NOMO-1 treated with DMSO at 0.1 percent for 48 hours (cell line): Measurements from ENCODE around the gene RTKN.
"Not testable (repeated sequence)": the region's sequence is repeated elsewhere in the genome, so short reads cannot be mapped to it uniquely, and the experiment has no call there.

Experiments
- DNase-seq: peaks from one replicate; lab custom pipeline; 2025; ENCODE audit not compliant: unreplicated experiment; lab: John Stamatoyannopoulos, UW

The RTKN gene, protein sequence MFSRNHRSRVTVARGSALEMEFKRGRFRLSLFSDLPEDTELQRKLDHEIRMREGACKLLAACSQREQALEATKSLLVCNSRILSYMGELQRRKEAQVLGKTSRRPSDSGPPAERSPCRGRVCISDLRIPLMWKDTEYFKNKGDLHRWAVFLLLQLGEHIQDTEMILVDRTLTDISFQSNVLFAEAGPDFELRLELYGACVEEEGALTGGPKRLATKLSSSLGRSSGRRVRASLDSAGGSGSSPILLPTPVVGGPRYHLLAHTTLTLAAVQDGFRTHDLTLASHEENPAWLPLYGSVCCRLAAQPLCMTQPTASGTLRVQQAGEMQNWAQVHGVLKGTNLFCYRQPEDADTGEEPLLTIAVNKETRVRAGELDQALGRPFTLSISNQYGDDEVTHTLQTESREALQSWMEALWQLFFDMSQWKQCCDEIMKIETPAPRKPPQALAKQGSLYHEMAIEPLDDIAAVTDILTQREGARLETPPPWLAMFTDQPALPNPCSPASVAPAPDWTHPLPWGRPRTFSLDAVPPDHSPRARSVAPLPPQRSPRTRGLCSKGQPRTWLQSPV

DNA sequence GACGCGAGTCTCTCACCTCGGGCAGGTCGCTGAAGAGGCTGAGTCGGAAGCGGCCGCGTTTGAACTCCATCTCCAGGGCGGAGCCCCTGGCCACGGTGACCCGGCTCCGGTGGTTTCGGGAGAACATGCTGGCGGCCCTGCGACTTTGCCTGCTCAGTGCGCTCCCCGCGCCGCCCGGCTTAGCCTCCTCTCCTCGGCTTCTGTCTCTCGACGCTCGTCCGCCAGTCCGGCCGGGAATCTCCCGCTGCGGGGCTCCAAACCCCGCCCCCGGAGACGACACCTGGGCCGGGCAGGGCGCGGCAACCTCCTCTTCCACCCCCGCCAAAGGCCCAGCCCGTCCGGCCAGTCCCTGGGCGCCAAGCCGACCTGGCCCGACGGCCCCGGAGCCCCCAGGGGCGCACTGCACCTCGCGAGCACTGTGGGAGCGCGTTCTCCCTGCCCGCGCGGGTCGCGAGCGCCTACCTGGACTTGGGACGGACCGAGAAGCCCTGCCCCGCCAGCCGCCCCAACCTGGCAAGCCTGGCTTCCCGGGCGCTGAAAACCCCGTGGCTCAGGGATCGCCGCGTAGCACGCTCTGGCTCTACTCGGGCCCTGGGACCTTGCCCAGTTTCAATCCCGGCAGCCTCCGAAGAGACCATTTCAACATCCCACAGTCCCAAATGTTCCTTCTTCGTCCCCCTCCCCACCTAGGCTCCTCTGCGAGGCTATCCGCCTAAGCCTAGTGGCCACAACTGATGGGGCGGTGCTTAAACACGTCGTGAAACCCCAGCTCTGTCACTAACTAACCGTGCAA, at the start of gene RTKN:
Gene RTKN (minus strand): TSS at position 248 of the 793 bp plus-strand sequence. CDS start 121 bp downstream, at position 127.
- DNase-seq, result no peak

DNA sequence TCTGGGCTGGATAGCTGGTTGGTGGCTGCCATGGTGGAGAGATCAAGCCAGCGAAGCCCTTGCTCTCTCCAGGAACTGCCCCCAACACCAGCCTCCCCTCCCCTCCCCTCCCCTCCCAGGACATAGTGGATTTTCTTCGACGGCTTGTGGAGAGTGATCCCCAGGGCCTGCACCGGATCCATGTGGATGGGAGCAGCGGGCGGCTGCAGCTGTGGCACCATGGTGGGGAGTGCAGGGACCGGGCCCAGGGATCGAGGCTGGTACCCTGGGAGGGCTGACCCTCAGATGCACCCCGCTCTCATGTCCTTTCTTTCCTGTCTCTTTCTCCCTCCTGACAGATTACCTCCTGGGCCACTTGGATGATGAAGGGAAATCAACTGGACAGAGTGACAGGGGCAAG, 48.2 kb upstream of the RTKN start:
- no peak for DNase-seq

DNA sequence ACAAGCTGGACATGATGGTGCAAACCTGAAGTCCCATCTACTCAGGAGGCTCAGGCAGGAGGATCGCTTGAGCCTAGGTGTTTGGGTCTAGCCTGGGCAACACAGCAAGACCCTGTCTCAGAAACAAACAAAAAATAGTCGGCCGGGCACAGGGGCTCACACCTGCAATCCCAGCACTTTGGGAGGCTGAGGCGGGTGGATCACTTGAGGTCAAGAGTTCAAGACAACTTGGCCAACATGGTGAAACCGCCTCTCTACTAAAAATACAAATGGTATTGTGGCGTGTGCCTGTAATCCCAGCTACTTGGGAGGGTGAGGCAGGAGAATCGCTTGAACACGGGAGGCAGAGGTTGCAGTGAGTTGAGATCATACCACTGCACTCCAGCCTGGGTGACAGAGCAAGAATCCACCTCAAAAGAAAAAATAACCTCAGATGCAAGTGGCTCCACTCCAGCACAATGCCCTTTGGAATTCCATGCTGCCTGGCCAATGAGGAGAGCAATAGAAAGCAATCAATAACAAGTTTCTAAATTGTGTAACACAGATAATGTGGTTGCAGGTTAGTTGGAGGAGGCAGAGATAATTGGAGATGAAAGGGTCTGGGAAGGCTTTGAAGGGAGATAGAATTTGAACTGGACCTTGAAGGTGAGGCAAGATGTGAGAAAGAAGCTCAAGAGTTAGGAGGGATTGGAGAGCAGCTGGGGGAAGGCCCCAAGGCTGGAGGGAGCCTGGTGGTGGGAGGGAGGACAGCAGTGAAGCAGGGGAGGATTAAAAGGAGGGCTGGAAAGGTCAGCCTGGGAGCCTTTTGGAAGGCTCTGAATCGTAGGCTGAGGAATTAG, 47.1 kb upstream of the RTKN start:
- DNase-seq, result no peak

DNA sequence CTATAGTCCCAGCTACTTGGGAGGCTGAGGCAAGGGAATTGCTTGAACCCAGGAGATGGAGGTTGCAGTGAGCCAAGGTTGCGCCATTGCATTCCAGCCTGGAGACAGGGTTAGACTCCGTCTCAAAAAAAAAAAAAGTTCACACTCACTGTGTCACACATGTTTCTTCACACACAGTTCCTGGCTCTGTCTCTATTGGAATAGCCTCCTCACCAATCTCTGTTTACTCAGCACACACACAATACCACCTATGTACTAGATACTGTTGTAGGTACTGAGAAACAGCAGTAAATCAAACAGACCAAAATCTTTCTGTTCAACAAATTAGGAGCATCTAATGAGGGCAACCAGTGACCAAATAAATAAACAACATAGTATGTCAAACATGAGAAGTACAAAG, 44.4 kb upstream of the RTKN start:
- no peak for DNase-seq

DNA sequence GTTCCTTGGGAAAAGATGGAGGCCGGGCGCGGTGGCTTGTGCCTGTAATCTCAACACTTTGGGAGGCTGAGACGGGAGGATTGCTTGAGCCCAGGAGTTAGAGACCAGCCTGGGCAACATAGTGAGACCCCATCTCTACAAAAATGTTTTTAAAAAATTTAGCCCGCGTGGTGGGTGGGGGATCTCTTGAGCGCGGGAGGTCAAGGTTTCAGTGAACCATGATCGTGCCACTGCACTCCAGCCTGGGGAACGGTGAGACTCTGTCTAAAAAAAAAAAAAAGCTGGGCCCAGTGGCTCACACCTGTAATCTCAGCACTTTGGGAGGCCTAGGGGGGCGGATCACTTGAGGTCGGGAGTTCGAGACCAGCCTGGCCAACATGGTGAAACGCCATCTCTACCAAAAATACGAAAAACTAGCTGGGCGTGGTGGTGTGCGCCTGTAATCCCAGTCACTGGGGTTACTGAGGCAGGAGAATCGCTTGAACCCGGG, 42.0 kb upstream of the RTKN start:
- not testable (repeated sequence) for DNase-seq

DNA sequence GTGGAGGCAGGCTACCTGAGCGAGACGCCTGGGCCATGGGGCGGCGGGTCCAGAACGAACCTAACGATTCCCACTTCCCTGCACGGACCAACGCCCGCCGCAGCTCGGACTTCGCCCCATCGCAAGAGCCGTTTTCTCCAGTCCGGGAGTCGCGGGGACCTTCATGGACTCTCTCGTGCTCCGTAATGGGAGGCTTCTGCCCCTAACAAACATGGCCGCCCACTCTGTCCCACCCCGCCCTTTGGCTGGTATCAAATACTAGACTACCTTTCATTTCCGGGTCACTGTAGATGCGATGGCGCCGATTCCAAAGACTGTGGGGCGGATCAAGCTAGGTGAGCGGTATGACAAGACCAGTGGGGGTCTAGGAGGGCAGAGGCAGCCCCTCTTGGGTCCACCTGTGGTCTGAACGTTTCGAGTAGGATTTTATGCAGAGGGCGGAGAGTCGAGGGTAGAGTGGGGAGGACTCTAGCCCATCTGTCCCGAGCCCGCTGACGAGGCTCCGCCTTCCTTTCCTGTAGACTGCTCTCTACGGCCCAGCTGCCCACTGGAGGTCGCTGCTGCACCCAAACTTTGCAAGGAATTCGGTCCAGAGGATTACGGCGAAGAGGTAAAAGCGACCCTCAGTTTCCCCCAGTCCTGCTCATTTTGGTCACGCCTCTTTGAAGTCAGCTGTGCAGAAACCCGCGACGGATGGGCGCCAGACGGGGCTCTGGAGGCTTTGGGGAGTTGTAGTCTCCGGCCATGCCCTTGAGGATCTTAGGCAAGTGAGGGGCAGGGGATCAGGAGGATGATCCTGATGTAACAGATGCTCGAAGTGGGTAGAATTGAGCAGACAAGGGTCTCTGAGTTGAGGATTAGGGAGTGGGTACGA, 41.3 kb upstream of the RTKN start, which contains the start of the genes CCDC142 and TTC31:
Gene CCDC142 (minus strand): TSS at position 198 of the 874 bp plus-strand sequence. CDS start 161 bp downstream, at position 37.
Gene TTC31 (plus strand): TSS at position 281 of the 874 bp plus-strand sequence. CDS start 15 bp downstream, at position 296.
- peak; percentile 96 for DNase-seq

DNA sequence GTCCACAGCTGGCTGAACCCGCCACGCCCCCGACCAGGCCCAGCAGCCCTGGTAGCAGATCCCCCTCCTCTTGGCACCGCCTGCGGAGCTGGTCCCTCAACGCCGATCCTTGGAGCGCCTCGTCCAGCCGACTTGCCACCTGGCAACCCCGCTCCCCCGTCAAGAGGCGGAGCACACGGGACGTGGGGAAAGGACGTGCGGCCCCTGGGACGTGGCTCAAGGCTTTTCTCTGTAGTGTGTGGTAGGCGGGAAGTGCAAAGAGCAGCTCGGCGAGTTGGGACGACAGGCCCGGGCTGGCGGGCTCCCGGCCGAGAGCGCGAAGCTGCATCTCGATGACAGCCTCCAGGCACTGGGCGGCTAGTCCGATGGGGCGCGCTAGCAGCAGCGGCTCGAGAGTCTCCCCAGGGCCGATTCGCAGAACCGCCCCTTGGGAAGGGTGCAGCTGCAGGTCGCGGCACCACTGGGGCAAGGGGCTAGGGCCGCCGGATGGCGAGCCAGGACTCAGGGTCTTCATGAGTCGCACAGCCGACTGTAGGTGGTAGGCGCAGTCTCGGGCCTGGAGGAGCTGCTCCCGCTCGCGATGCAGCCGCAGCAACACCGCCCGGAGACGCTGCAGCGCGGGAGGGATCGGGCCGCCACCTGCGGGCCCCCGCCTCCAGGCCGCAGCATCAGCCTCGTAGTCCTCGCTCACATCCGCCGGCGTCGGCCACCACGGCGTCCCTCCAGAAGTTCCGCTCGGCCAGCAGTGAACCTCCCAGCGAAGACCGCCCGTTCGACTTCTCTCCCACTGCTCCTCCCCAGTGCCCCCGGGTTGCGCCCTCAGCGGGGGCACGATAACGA, 40.4 kb upstream of the RTKN start:
- DNase-seq, result peak; percentile 71

DNA sequence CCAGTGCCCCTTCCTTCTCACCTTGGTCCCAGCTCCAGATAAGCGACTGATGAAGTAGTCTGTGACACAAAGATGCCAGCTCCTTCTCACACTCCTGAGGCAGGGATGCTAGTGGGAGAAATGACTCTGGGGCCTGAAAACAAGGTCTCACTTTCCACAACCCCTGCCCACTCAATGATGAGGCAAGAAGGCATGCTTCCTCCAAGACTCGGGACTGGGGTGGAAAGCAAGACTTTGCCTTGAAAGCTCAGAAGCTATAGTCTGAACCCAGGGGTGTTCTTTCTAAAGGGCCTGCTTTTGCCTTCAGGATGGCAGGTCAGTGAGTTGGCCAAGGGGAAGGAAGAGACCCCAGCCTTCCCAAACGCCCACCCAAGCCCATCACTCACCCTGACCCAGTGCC, 39.7 kb upstream of the RTKN start:
- no peak for DNase-seq

DNA sequence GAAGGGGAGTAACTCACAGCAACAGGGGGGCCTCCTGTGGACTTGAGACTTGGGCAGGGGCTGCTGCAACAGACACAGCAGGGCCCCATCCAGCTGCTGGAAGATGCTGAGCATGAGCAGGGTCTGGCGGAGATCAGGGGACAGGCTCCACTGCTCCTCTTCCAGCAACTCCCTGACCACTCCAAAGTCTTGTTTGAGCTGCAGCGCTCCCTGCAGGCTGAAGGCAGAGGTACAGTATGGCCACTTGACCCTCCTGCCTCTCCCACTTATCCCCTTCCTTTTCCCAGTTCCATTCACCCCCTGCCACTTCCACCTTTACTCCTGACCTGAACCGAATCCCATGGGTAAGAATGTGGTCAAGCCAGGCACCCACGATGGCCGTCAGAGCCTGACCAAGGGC, 33.2 kb upstream of the RTKN start:
- no peak for DNase-seq

DNA sequence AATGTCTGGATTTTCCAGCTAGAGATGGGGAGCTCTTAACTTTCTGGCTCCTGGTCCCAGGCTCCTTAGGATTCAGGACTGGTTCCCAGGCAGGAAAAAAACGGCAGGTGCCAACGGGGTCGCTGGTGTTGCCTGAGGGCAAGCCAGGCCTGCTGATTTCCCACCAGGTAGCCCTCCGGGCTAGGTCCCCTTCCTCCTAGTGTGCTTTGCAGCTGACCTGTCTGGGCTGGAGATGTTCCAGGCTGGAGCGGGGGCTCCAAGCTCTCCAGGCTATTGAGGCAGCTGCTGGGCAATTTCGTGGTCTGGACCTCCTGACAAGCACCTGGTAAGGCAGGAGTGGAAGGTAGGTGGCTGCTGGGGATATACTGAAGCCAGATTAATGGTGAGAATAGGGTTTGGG, 32.7 kb upstream of the RTKN start:
- DNase-seq, result no peak

DNA sequence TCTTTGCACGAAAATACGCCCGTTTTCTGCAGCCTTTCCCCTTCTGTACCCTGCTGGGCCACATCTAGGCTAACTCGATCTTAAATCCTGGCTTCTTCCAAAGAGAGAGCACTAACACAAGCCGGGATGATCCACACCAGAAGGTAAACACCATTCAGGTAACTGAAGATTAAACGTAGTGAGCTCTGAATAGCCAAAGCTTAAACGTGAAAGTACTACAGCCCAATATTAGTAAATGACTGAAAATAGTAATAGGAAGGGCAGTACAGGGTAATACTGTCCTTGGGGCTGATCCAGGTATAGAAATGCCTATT, 31.2 kb upstream of the RTKN start:
- no peak for DNase-seq

DNA sequence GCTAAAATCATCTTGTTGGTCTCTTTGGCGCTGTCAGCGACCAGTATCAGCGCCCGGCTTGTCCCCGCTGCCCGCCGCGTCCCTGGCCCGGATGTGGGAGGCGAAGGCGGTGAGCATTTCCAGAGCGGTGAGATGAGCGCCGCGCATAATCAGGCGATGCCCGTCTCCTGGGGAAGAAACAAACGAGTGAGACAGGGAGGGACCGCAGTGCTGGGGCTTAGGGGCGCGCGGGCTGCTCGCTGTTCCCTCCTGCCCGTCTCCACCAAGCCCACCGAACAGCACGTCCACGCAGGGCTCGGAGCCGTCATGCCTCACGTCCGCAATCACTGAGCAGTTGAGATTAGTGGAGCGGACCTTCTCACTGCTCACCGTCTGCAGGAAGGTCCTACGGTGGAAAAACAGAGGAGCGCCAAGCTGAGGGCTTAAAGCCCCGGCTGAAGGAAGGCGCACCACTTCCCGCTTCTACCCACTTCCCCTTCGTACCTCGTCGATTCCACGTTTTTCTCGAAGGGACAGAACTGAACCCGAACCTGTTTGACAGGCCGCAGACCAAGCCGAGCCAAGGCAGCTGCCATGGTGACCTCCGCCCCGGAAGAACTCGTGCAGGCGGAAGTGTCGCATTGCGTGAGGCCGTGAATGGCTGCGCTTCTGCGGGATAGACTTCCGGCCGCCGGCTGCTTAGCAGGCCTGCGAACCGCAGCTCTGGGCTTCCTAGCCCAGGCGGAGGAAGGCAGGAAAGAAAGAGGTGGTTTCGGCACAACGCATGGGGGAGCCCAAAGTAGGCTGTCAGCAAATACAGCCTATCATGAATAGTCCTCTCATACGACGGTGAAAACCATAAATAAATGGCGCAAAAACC, 30.6 kb upstream of the RTKN start, which contains the start of gene MRPL53:
Gene MRPL53 (minus strand): TSS at position 595 of the 859 bp plus-strand sequence. CDS start 20 bp downstream, at position 575.
- peak; percentile 89 for DNase-seq

DNA sequence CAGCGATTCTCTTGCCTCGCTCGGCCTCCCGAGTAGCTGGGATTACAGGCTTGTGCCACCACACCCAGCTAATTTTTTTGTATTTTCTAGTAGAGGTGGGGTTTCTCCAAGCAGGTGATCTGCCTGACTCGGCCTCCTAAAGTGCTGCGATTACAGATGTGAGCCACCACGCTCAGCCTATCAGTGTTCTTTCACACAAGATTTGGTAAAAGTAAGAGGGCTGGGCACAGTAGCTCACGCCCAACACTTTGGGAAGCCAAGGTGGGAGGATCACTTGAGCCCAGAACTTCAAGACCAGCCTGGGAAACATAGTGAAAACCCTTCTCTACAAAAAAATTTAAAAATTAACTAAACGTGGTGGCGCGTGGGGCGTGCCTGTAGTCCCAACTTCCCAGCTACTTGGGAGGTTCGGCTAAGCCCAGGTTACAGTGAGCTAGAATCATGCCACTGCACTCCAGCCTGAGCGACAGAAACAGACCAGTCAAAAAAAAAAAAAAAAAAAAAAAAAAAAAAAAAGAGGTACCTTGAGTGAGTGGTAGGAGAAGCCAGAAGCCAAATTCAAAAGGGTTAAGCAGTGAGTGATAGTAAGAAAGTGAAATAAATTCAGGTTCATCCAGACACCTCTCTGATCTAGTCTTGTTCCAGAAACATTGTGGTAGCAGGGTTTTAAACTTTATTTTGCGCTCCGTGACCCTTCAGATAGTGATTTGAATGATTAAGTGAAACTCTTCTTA, 29.8 kb upstream of the RTKN start:
- no peak for DNase-seq

DNA sequence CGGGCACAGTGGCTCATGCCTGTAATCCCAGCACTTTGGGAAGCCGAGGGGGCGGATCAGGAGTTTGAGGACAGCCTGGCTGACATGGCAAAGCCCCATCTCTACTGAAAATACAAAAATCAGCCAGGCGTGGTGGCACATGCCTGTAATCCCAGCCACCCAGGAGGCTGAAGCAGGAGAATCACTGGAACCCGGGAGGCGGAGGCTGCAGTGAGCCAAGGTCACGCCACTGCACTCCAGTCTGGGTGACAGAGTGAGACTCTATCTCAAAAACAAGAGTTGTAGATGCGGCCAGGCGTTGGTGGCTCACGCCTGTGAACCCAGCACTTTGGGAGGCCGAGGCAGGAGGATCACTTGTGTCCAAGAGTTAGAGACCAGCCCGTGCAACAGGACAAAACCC, 29.0 kb upstream of the RTKN start:
- DNase-seq, result not testable (repeated sequence)

DNA sequence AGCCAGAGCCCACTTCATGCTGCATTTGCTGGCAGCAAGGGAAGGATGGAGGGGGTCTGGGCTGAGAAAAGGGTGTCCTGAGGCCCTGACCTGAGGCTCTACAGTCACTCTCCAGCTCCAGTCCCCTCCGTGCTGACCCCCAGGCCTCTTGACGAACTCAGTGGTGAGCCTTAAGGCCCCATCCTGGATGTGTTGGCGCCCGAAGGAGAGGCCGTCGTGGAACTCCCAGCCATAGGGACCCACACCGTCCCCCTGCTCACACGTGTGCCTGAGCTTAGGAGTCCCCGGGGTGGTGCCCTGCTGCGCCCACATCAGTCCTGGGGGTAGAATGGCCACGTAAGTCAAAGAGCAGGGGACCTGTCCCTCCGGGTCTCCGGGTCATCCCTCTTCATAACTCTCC, 22.7 kb upstream of the RTKN start:
- no peak for DNase-seq

DNA sequence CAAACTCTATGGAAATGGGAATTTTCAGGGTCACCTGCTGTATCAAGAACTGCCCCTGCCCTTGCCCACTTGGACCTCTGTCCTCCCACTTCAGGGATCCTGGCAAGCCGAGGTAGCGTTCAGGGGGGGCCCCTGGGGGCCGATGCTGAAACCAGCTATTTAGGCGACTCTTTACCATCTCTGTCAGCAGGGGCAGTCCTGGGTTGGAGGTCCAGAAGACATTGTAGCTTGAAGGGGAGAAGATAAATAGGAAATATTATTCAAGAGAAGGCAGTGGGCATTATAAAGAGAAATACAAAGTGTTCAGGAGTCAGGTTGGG, 21.0 kb upstream of the RTKN start:
- DNase-seq, result no peak

DNA sequence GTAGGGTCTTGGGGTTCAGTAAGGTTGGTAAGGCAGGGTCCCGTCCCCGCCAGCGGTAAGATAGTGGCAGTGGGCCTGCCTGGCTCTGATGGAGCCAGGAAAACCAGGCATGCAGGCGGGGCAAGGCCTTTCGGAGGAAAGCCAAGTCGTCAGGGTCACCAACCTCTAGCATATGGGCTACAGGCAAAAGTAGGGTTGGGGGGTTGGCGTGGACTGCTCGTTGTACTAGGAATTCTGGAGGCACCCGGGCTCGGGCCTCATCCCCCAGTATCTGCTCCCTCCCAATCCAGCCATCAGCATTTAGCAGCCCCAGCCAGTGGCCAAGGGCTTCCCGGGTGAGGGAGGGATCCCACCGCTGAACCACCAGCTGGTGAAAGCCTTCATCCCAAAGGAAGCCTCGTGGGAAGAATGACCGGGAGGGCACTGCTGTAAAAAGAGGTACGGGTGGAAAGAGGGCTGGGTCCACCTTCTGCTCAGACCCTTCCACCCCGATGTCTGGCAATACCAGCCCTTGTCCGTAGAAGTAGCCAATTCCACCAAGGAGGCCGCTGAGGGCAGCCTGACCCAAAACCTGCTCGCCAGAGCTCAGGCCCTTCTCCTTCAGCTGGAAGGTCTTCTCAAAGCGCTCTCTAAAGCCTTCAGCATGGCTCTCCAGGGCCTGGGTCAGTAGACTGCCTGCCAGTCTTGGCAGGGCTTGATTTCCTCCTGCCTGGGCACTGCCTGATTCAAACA, 20.5 kb upstream of the RTKN start:
- DNase-seq, result no peak
